ENCODE data around the gene EME1.

The EME1 gene

GRCh38 chr17:50364061-50364458 is 9.0 kb upstream of the EME1 start:
- no peak for DNase-seq

GRCh38 chr17:50364715-50365114 is 8.3 kb upstream of the EME1 start:
- DNase-seq = no peak

- no peak for DNase-seq
Observed at GRCh38 chr17:50365165-50365564, 7.9 kb upstream of the EME1 start.

- DNase-seq = no peak
Observed at GRCh38 chr17:50365649-50366393, 7.2 kb upstream of the EME1 start.

- no peak for DNase-seq
Observed at GRCh38 chr17:50367401-50367800, 5.6 kb upstream of the EME1 start.

GRCh38 chr17:50370052-50370451 is 3.0 kb upstream of the EME1 start:
- DNase-seq = no peak

GRCh38 chr17:50371526-50371925 is 1.5 kb upstream of the EME1 start:
- no peak for DNase-seq

GRCh38 chr17:50372222-50372757 is 739 bp upstream of the EME1 start:
- no peak for DNase-seq

GRCh38 chr17:50373705-50374104 is 676 bp downstream of the EME1 start:
- DNase-seq = no peak

GRCh38 chr17:50375858-50376538 is 3.0 kb downstream of the EME1 start:
- no peak for DNase-seq

GRCh38 chr17:50379351-50380132 is 6.5 kb downstream of the EME1 start:
- no peak for DNase-seq

- DNase-seq = no peak
Observed at GRCh38 chr17:50380369-50381259, 7.6 kb downstream of the EME1 start.

- no peak for DNase-seq
Observed at GRCh38 chr17:50381260-50381815, 8.3 kb downstream of the EME1 start.

GRCh38 chr17:50381920-50382319 is 8.9 kb downstream of the EME1 start:
- DNase-seq = no peak

- DNase-seq = no peak
Observed at GRCh38 chr17:50382931-50383330, 9.9 kb downstream of the EME1 start.

GRCh38 chr17:50386510-50386909 is 13.5 kb downstream of the EME1 start:
- DNase-seq = no peak

GRCh38 chr17:50388728-50389127 is 15.7 kb downstream of the EME1 start:
- DNase-seq = no peak

GRCh38 chr17:50389534-50389933 is 16.5 kb downstream of the EME1 start:
- no peak for DNase-seq

- no peak for DNase-seq
Observed at GRCh38 chr17:50392621-50393020, 19.6 kb downstream of the EME1 start.

GRCh38 chr17:50393700-50394099 is 20.7 kb downstream of the EME1 start:
- no peak for DNase-seq

GRCh38 chr17:50394711-50395110 is 21.7 kb downstream of the EME1 start:
- DNase-seq = no peak
